HepG2 (cell line): Measurements from ENCODE around the gene SLC4A8. TPM values are rescaled to one million over a fixed set of nuclear protein-coding genes. Genes with fewer than 3 reads are reported as not detected.

Experiments used
- ATAC-seq: fragments of 200-7000 bp; cut with Tn5 transposase; 3 replicates; pipeline ENCODE4 v1.9.1; 2020; ENCODE audit warnings: mild to moderate bottlenecking, moderate library complexity
- BruUV-seq: library from RNA; stranded (reverse); fragments of 400-500 nt; replicated peaks from 2 replicates; lab custom pipeline; 2021; lab: Mats Ljungman, UMichigan
- CTCF ChIA-PET: fragments of 300-600 bp; formaldehyde crosslinking; extraction: SDS; loops from one replicate; lab custom pipeline; 2021; ENCODE audit warnings: low total read pairs, inconsistent platforms, low intra/inter-chr PET ratio; lab: Yijun Ruan, JAX
- POLR2A ChIA-PET: fragments of 350-600 bp; sonication (Branson Sonifier 250); formaldehyde crosslinking; loops from one replicate; lab custom pipeline; 2020; ENCODE audit warnings: antibody characterized with exemption, inconsistent platforms; lab: Yijun Ruan, JAX
- DNase-seq: peaks from one replicate; pipeline ENCODE4 v3.0.0-alpha.2; 2015; ENCODE audit warnings: low spot score
- FAIRE-seq: peaks from 3 replicates; lab custom pipeline; 2011; peaks lifted over from hg19 to GRCh38; lab: Jason Lieb, UNC
- H2AFZ ChIP-seq: one replicate; pipeline ENCODE4 v1.6.1; 2011; ENCODE audit warnings: low read length, inconsistent platforms
- H3K27ac ChIP-seq: fragments of 300-600 bp; 3 replicates; pipeline ENCODE4 v1.8.0; 2011; ENCODE audit warnings: mixed run types, mild to moderate bottlenecking, mixed read lengths, low read length, inconsistent platforms; ENCODE audit not compliant: insufficient read depth; ENCODE audit errors: extremely low read length
- H3K27me3 ChIP-seq, 2 experiments: fragments of 200-600 bp in 1 of 2; 2 replicates in 1 of 2; 3 replicates in 1 of 2; pipeline versions ENCODE4 v1.6.0 to v1.8.0; 2011; ENCODE audit warnings: low read length in 2 of 2, mild to moderate bottlenecking in 2 of 2, moderate library complexity in 2 of 2, inconsistent platforms in 1 of 2; ENCODE audit not compliant: insufficient read depth in 2 of 2, control insufficient read depth in 1 of 2
- H3K36me3 ChIP-seq, 2 experiments: fragments of 200-600 bp in 1 of 2; replicated peaks in 1 of 2; 2 replicates in 1 of 2; 3 replicates in 1 of 2; pipeline versions ENCODE4 v1.5.1 to v1.8.0; 2011; ENCODE audit warnings: low read length in 2 of 2, inconsistent platforms in 1 of 2; ENCODE audit not compliant: insufficient read depth in 2 of 2, control insufficient read depth in 1 of 2
- H3K4me1 ChIP-seq: 2 replicates; pipeline ENCODE4 v1.5.1; 2012; ENCODE audit warnings: low read length, inconsistent platforms; ENCODE audit not compliant: insufficient read depth
- H3K4me2 ChIP-seq: 2 replicates; pipeline ENCODE4 v1.6.0; 2011; ENCODE audit warnings: low read depth, low read length, inconsistent platforms
- H3K4me3 ChIP-seq, 3 experiments: fragments of 200-600 bp in 1 of 3; sonication (generic), shearing (Covaris generic) in 1 of 3; replicated peaks in 1 of 3; 2 replicates each; pipeline ENCODE4 v1.5.1; 2011 to 2016; ENCODE audit warnings: low read length in 3 of 3, inconsistent platforms in 2 of 3, low read depth in 2 of 3, mild to moderate bottlenecking in 2 of 3, control low read depth in 1 of 3, mixed read lengths in 1 of 3; ENCODE audit not compliant: insufficient read depth in 1 of 3
- H3K79me2 ChIP-seq: one replicate; pipeline ENCODE4 v1.6.1; 2011; ENCODE audit warnings: low read length, inconsistent platforms; ENCODE audit not compliant: insufficient read depth
- H3K9ac ChIP-seq: 2 replicates; pipeline ENCODE4 v1.6.0; 2011; ENCODE audit warnings: mild to moderate bottlenecking, low read depth, low read length, inconsistent platforms; ENCODE audit not compliant: insufficient read depth
- H3K9me3 ChIP-seq: 2 replicates; pipeline ENCODE4 v1.5.1; 2012; ENCODE audit warnings: mild to moderate bottlenecking, low read length
- H4K20me1 ChIP-seq: 2 replicates; pipeline ENCODE4 v1.6.0; 2011; ENCODE audit warnings: inconsistent platforms, mild to moderate bottlenecking, low read length, moderate library complexity; ENCODE audit not compliant: insufficient read depth
- ATF5 ChIP-seq: sonication (generic); formaldehyde crosslinking; IDR thresholded peaks from 2 replicates; pipeline ENCODE4 v1.4.0; 2020; ENCODE audit warnings: mild to moderate bottlenecking, low read depth, missing genetic modification reagents
- FOXJ3 ChIP-seq: sonication (generic); formaldehyde crosslinking; IDR thresholded peaks from 2 replicates; pipeline ENCODE4 v1.4.0; 2020; ENCODE audit warnings: missing genetic modification reagents, mild to moderate bottlenecking, borderline replicate concordance
- HNF4A ChIP-seq: sonication (generic); formaldehyde crosslinking; IDR thresholded peaks from 2 replicates; pipeline ENCODE4 v1.4.0; 2020; ENCODE audit warnings: missing genetic modification reagents
- HNF4G ChIP-seq, 2 experiments: sonication (generic) in 1 of 2; formaldehyde crosslinking in 1 of 2; IDR thresholded peaks; 2 replicates each; pipeline versions ENCODE4 v1.4.0 to v1.6.1; 2011 to 2020; ENCODE audit warnings: borderline replicate concordance in 2 of 2, low read depth in 2 of 2, mild to moderate bottlenecking in 2 of 2, low read length in 1 of 2, missing genetic modification reagents in 1 of 2, moderate library complexity in 1 of 2
- MBNL3 ChIP-seq: fragments of 250-450 bp; sonication (Bioruptor Pico); conservative IDR thresholded peaks from 2 replicates; pipeline ENCODE4 v1.8.0; 2022; ENCODE audit warnings: mild to moderate bottlenecking, inconsistent platforms
- PAWR ChIP-seq: sonication (generic); formaldehyde crosslinking; IDR thresholded peaks from 2 replicates; pipeline ENCODE4 v1.4.0; 2020; ENCODE audit warnings: missing genetic modification reagents, mild to moderate bottlenecking, borderline replicate concordance
- SOX6 ChIP-seq, 2 experiments: fragments of 450-650 bp in 1 of 2; sonication (generic) in 1 of 2; formaldehyde crosslinking in 1 of 2; IDR thresholded peaks; 2 replicates each; pipeline versions ENCODE4 v1.4.0 to v1.6.1; 2017 to 2020; ENCODE audit warnings: antibody characterized with exemption in 1 of 2, mild to moderate bottlenecking in 1 of 2, missing genetic modification reagents in 1 of 2
- SP2 ChIP-seq: sonication (generic); formaldehyde crosslinking; IDR thresholded peaks from 2 replicates; pipeline ENCODE4 v1.5.1; 2020; ENCODE audit warnings: mild to moderate bottlenecking, missing genetic modification reagents
- ZNF263 ChIP-seq: sonication (generic); formaldehyde crosslinking; IDR thresholded peaks from 2 replicates; pipeline ENCODE4 v1.4.0; 2020; ENCODE audit warnings: missing genetic modification reagents
- ZSCAN30 ChIP-seq: sonication (generic); formaldehyde crosslinking; IDR thresholded peaks from 2 replicates; pipeline ENCODE4 v1.5.0; 2020; ENCODE audit warnings: mild to moderate bottlenecking, missing genetic modification reagents
- WGBS: methylation state at CpG from one replicate; pipeline ENCODE4 v1.1.6; 2017; ENCODE audit warnings: low lambda C conversion rate; 5-methylcytosine and 5-hydroxymethylcytosine counted together
- in situ Hi-C: cut with HindIII; loops from 2 replicates; pipeline ENCODE4 v1.10.0; 2017; ENCODE audit warnings: low pct_unique_long_range_greater_than_20kb; ENCODE audit not compliant: extremely low pct_ligation_motif_present
- intact Hi-C: fragments of 100-400 bp; cut with micrococcal nuclease; formaldehyde crosslinking; loops from one replicate; pipeline ENCODE4 v1.10.0; 2022; ENCODE audit not compliant: unreplicated experiment
- polyA plus RNA-seq, 8 experiments: library from polyadenylated mRNA; depleted of rRNA in 3 of 8; stranded (reverse) in 7 of 8; unstranded in 1 of 8; fragments of >200 nt; fragmentation: Illumina TruSeq in 4 of 8; extraction: Trizol in 4 of 8; gene quantifications; 2 replicates each; pipeline versions ENCODE4 v1.2.1 to v1.2.3, GENCODE V29; 2011 to 2016; ENCODE audit warnings: low read depth in 4 of 8, missing spikeins in 1 of 8, mixed read lengths in 1 of 8; ENCODE audit not compliant: insufficient read depth in 1 of 8
- total RNA-seq, 5 experiments: library from RNA; depleted of rRNA; stranded (reverse); fragments of >200 nt; fragmentation: Illumina TruSeq; extraction: Trizol; gene quantifications; 2 replicates each; pipeline ENCODE4 v1.2.3, GENCODE V29; 2016; ENCODE audit warnings: low read depth in 1 of 5
- TF ChIP-seq, protein P1 (sequence below): sonication (generic); formaldehyde crosslinking; IDR thresholded peaks from 2 replicates; pipeline ENCODE4 v1.4.0; 2020; ENCODE audit warnings: missing genetic modification reagents
- TF ChIP-seq, protein P2 (sequence below): sonication (generic); formaldehyde crosslinking; IDR thresholded peaks from 2 replicates; pipeline ENCODE4 v1.4.0; 2020; ENCODE audit warnings: missing genetic modification reagents, borderline replicate concordance

The SLC4A8 gene
- total and polyA plus RNA-seq, 2 of the 13 experiments (the other 11 are each of a cell fraction or from before 2014, with no cell fraction given): under 0.01 to 0.07 TPM

GRCh38 chr12:51471111-51471864 is 46.7 kb downstream of the SLC4A8 start:
- ChIA-PET POLR2A (no interaction called here), CTCF (no interaction called here)
- in situ Hi-C loops (no loop called here), intact Hi-C loops (no loop called here)
- no peaks in the 10 kb centered on the region for H3K79me2 ChIP-seq
- H3K4me2 ChIP-seq: no peak overlapping the region
- no peak overlapping the region for H3K4me3 ChIP-seq
- H3K27me3 ChIP-seq: no peaks in the 10 kb centered on the region
- no TSS peak for BruUV-seq
- no peaks in the 10 kb centered on the region for H4K20me1 ChIP-seq
- H3K27ac ChIP-seq: no peak overlapping the region
- ATAC-seq: peak; percentile 41; the same call in 1 of the 3 replicates
- H3K4me1 ChIP-seq: peaks cover 13% of the 10 kb centered on the region
- no peak for FAIRE-seq
- no peaks in the 10 kb centered on the region for H3K9me3 ChIP-seq
- peak; percentile 12 for DNase-seq
- WGBS: 9% methylated on average over 7 of the region's 7 CpGs
- H3K36me3 ChIP-seq: no peaks in the 10 kb centered on the region
- no peak overlapping the region for H2AFZ ChIP-seq
- no peak overlapping the region for H3K9ac ChIP-seq
- no peak for TF ChIP-seq SOX6 (IDR thresholded peaks at IDR 0.05)
- 0 out of 2 replicates have a peak, but pooled peaks have one; percentile 21 for TF ChIP-seq SOX6 (CRISPR knock-in tag; IDR thresholded peaks at IDR 0.05)
- TF ChIP-seq FOXJ3: no peak
- TF ChIP-seq, protein P1, sequence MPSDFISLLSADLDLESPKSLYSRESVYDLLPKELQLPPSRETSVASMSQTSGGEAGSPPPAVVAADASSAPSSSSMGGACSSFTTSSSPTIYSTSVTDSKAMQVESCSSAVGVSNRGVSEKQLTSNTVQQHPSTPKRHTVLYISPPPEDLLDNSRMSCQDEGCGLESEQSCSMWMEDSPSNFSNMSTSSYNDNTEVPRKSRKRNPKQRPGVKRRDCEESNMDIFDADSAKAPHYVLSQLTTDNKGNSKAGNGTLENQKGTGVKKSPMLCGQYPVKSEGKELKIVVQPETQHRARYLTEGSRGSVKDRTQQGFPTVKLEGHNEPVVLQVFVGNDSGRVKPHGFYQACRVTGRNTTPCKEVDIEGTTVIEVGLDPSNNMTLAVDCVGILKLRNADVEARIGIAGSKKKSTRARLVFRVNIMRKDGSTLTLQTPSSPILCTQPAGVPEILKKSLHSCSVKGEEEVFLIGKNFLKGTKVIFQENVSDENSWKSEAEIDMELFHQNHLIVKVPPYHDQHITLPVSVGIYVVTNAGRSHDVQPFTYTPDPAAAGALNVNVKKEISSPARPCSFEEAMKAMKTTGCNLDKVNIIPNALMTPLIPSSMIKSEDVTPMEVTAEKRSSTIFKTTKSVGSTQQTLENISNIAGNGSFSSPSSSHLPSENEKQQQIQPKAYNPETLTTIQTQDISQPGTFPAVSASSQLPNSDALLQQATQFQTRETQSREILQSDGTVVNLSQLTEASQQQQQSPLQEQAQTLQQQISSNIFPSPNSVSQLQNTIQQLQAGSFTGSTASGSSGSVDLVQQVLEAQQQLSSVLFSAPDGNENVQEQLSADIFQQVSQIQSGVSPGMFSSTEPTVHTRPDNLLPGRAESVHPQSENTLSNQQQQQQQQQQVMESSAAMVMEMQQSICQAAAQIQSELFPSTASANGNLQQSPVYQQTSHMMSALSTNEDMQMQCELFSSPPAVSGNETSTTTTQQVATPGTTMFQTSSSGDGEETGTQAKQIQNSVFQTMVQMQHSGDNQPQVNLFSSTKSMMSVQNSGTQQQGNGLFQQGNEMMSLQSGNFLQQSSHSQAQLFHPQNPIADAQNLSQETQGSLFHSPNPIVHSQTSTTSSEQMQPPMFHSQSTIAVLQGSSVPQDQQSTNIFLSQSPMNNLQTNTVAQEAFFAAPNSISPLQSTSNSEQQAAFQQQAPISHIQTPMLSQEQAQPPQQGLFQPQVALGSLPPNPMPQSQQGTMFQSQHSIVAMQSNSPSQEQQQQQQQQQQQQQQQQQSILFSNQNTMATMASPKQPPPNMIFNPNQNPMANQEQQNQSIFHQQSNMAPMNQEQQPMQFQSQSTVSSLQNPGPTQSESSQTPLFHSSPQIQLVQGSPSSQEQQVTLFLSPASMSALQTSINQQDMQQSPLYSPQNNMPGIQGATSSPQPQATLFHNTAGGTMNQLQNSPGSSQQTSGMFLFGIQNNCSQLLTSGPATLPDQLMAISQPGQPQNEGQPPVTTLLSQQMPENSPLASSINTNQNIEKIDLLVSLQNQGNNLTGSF (CRISPR knock-in tag): no peak
- TF ChIP-seq, protein P2, sequence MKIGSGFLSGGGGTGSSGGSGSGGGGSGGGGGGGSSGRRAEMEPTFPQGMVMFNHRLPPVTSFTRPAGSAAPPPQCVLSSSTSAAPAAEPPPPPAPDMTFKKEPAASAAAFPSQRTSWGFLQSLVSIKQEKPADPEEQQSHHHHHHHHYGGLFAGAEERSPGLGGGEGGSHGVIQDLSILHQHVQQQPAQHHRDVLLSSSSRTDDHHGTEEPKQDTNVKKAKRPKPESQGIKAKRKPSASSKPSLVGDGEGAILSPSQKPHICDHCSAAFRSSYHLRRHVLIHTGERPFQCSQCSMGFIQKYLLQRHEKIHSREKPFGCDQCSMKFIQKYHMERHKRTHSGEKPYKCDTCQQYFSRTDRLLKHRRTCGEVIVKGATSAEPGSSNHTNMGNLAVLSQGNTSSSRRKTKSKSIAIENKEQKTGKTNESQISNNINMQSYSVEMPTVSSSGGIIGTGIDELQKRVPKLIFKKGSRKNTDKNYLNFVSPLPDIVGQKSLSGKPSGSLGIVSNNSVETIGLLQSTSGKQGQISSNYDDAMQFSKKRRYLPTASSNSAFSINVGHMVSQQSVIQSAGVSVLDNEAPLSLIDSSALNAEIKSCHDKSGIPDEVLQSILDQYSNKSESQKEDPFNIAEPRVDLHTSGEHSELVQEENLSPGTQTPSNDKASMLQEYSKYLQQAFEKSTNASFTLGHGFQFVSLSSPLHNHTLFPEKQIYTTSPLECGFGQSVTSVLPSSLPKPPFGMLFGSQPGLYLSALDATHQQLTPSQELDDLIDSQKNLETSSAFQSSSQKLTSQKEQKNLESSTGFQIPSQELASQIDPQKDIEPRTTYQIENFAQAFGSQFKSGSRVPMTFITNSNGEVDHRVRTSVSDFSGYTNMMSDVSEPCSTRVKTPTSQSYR: no peak
- no peak for TF ChIP-seq ZNF263 (CRISPR knock-in tag)
- peak; percentile 49 for TF ChIP-seq HNF4A (CRISPR knock-in tag)
- no peak for TF ChIP-seq ZSCAN30
- TF ChIP-seq SP2: no peak
- no peak for TF ChIP-seq PAWR (CRISPR knock-in tag)
- TF ChIP-seq MBNL3 (CRISPR knock-in tag): no peak
- no peak for TF ChIP-seq ATF5
- 0 out of 2 replicates have a peak, but pooled peaks have one; percentile 8 for TF ChIP-seq HNF4G (IDR thresholded peaks at IDR 0.05; ENCODE audit: borderline replicate concordance, low read depth, low read length)
- no peak for TF ChIP-seq HNF4G (CRISPR knock-in tag; IDR thresholded peaks at IDR 0.05; ENCODE audit: borderline replicate concordance, low read depth)
